ENCODE data around the gene C3orf80. TPM values are rescaled to one million over a fixed set of nuclear protein-coding genes. Genes with fewer than 3 reads are reported as not detected.

C3orf80 gene
- total and polyA plus RNA-seq, 10 of the 15 experiments (the other 5 are each of a cell fraction or from before 2014, with no cell fraction given) = 0.02 to 0.04 TPM; not detected in 8

GRCh38 chr3:160185751-160186150, 39.5 kb upstream of the C3orf80 start:
- in situ Hi-C loops (cut with MboI) = no loop called here
- Histone ChIP-seq H3K27ac (ENCODE audit: control insufficient read depth, insufficient read depth) (no peak overlapping the region), H4K20me1 (ENCODE audit: control insufficient read depth, insufficient read depth) (no peaks in the 10 kb centered on the region), H3K9ac (ENCODE audit: control insufficient read depth, insufficient read depth, low read length) (no peak overlapping the region), H3K27me3 (replicated peaks in 1 of 2; ENCODE audit: control insufficient read depth in 2 of 2, insufficient read depth in 2 of 2, low read length in 1 of 2) (no peaks in the 10 kb centered on the region), H3K4me1 (ENCODE audit: control insufficient read depth, insufficient read depth, low read length) (no peaks in the 10 kb centered on the region), H2AFZ (ENCODE audit: control insufficient read depth, low read depth, low read length) (no peak overlapping the region), H3K4me3 (no peak overlapping the region), H3K4me2 (ENCODE audit: control insufficient read depth, insufficient read depth) (no peak overlapping the region), H3K9me3 (replicated peaks; ENCODE audit: control insufficient read depth, insufficient read depth, low read length) (no peaks in the 10 kb centered on the region), H3K79me2 (ENCODE audit: control insufficient read depth, insufficient read depth, low read length) (no peaks in the 10 kb centered on the region), H3K36me3 (ENCODE audit: control insufficient read depth in 2 of 2, insufficient read depth in 2 of 2, low read length in 1 of 2) (no peaks in the 10 kb centered on the region)
- BruUV-seq (replicated peaks) = no TSS peak
- DNase-seq (ENCODE audit: low read depth, low spot score) (no peak), ATAC-seq (no peak), FAIRE-seq (no peak)
- ChIA-PET POLR2A (no interaction called here), CTCF (interaction anchor here (1.0 to 1.7 kb wide), 2 partner anchors 21 to 23 kb away, joined by 3 to 4 read pairs; no protein-coding TSS in a partner anchor), SMC1A (ENCODE audit: uncharacterized antibody, unreplicated experiment) (interaction anchor here (0.6 kb wide), 1 partner anchor 929 kb away, joined by 3 read pairs; no protein-coding TSS in a partner anchor), RAD21 (ENCODE audit: unreplicated experiment) (no interaction called here)
- intact Hi-C loops (cut with micrococcal nuclease; ENCODE audit: unreplicated experiment) = no loop called here
- TF ChIP-seq ZNF592 (IDR thresholded peaks at IDR 0.05) = no peak
- no peak for TF ChIP-seq STAT3 (IDR thresholded peaks at IDR 0.05; ENCODE audit: low read depth, low read length)
- TF ChIP-seq RUNX3 (IDR thresholded peaks at IDR 0.05; ENCODE audit: low read length) = no peak
- no peak for TF ChIP-seq NFXL1 (IDR thresholded peaks at IDR 0.05; ENCODE audit: borderline replicate concordance)
- no peak for TF ChIP-seq CBFB (IDR thresholded peaks at IDR 0.05; ENCODE audit: low read depth)
- no peak for TF ChIP-seq PBX3 (IDR thresholded peaks at IDR 0.05; ENCODE audit: insufficient replicate concordance, low read depth, low read length)
- no peak for TF ChIP-seq ZBTB4 (CRISPR knock-in tag; IDR thresholded peaks at IDR 0.05)
- TF ChIP-seq IRF3 (IDR thresholded peaks at IDR 0.05) = no peak
- no peak for TF ChIP-seq RELA (IDR thresholded peaks at IDR 0.05; ENCODE audit: borderline replicate concordance, partially characterized antibody)
- TF ChIP-seq E4F1 (IDR thresholded peaks at IDR 0.05; ENCODE audit: borderline replicate concordance, partially characterized antibody) = no peak
- no peak for TF ChIP-seq SRF (IDR thresholded peaks at IDR 0.05; ENCODE audit: low read depth in 2 of 2, low read length in 2 of 2)
- TF ChIP-seq TCF12 (IDR thresholded peaks at IDR 0.05; ENCODE audit: low read depth, low read length) = no peak
- no peak for TF ChIP-seq SP1 (IDR thresholded peaks at IDR 0.05; ENCODE audit: low read depth, low read length)

Data from GM12878 (cell line).